CD14-positive monocyte (primary cell): ENCODE results near the gene PPP2R2D. TPM values are rescaled to one million over a fixed set of nuclear protein-coding genes. Genes with fewer than 3 reads are reported as not detected.

ENCODE experiments used
- DNase-seq, 3 donors: peaks; one replicate each; pipeline ENCODE4 v3.0.0-alpha.2; 2011 to 2022
- H2AFZ ChIP-seq: 2 replicates; pipeline ENCODE4 v1.6.0; 2012; ENCODE audit warnings: mild to moderate bottlenecking, low read depth, low read length, inconsistent platforms; ENCODE audit not compliant: insufficient read depth, poor library complexity, severe bottlenecking
- H3K27ac ChIP-seq, 2 donors: 1 replicate in 1 of 2; 2 replicates in 1 of 2; pipeline ENCODE4 v1.5.1; 2012 to 2013; ENCODE audit warnings: low read length in 2 of 2, control low read depth in 1 of 2, inconsistent platforms in 1 of 2, low read depth in 1 of 2, mild to moderate bottlenecking in 1 of 2
- H3K27me3 ChIP-seq, 2 donors: one replicate each; pipeline versions ENCODE4 v1.6.0 to v1.6.1; 2011 to 2013; ENCODE audit warnings: low read length in 2 of 2; ENCODE audit not compliant: control insufficient read depth in 2 of 2, insufficient read depth in 2 of 2
- H3K36me3 ChIP-seq, 2 donors: replicated peaks in 1 of 2; 1 replicate in 1 of 2; 2 replicates in 1 of 2; pipeline versions ENCODE4 v1.5.1 to v1.6.1; 2012 to 2013; ENCODE audit warnings: low read length in 2 of 2, control low read depth in 1 of 2, inconsistent platforms in 1 of 2, mild to moderate bottlenecking in 1 of 2; ENCODE audit not compliant: insufficient read depth in 2 of 2, control insufficient read depth in 1 of 2
- H3K4me1 ChIP-seq, 2 donors: 1 replicate in 1 of 2; 2 replicates in 1 of 2; pipeline versions ENCODE4 v1.5.1 to v1.6.1; 2012 to 2013; ENCODE audit warnings: low read length in 2 of 2, control low read depth in 1 of 2, inconsistent platforms in 1 of 2, mild to moderate bottlenecking in 1 of 2, moderate library complexity in 1 of 2; ENCODE audit not compliant: insufficient read depth in 2 of 2, control insufficient read depth in 1 of 2
- H3K4me2 ChIP-seq: replicated peaks from 2 replicates; pipeline ENCODE3; 2012; ENCODE audit warnings: low read length, moderate library complexity, mild to moderate bottlenecking; ENCODE audit not compliant: poor library complexity, severe bottlenecking; ENCODE audit errors: extremely low read depth
- H3K4me3 ChIP-seq, 3 experiments: fragments of 200-600 bp in 1 of 3; sonication (generic) in 1 of 3; replicated peaks in 1 of 3; 1 replicate in 2 of 3; 2 replicates in 1 of 3; pipeline ENCODE4 v1.5.1; 2011 to 2013; ENCODE audit warnings: low read length in 3 of 3, mild to moderate bottlenecking in 3 of 3, control low read depth in 2 of 3, low read depth in 2 of 3, inconsistent platforms in 1 of 3, moderate library complexity in 1 of 3
- H3K79me2 ChIP-seq: 2 replicates; pipeline ENCODE4 v1.6.0; 2012; ENCODE audit warnings: mild to moderate bottlenecking, control low read depth, inconsistent platforms, low read length, moderate library complexity; ENCODE audit not compliant: insufficient read depth
- H3K9ac ChIP-seq: 2 replicates; pipeline ENCODE4 v1.6.0; 2017; ENCODE audit warnings: low read length, mild to moderate bottlenecking; ENCODE audit not compliant: insufficient read depth, poor library complexity, severe bottlenecking
- H3K9me3 ChIP-seq, 2 donors: replicated peaks in 1 of 2; 1 replicate in 1 of 2; 2 replicates in 1 of 2; pipeline versions ENCODE4 v1.5.1 to v1.6.1; 2012 to 2013; ENCODE audit warnings: low read length in 2 of 2, control low read depth in 1 of 2; ENCODE audit not compliant: control insufficient read depth in 1 of 2, insufficient read depth in 1 of 2
- H4K20me1 ChIP-seq: 2 replicates; pipeline ENCODE4 v1.6.0; 2012; ENCODE audit warnings: mild to moderate bottlenecking, low read length, control low read depth, moderate library complexity; ENCODE audit not compliant: insufficient read depth
- H3K27ac Mint-ChIP-seq, 7 donors: one replicate each; pipeline ENCODE4 v1.8.0; 2020; ENCODE audit warnings: mild to moderate bottlenecking in 7 of 7, mixed read lengths in 7 of 7, moderate library complexity in 6 of 7, inconsistent platforms in 2 of 7
- H3K27me3 Mint-ChIP-seq, 3 donors: one replicate each; pipeline ENCODE4 v1.8.0; 2021 to 2022; ENCODE audit warnings: low read depth in 3 of 3, mild to moderate bottlenecking in 3 of 3, mixed read lengths in 3 of 3, moderate library complexity in 3 of 3, inconsistent platforms in 1 of 3
- H3K36me3 Mint-ChIP-seq, 2 donors: one replicate each; pipeline ENCODE4 v1.8.0; 2020; ENCODE audit warnings: mixed read lengths in 2 of 2, inconsistent platforms in 1 of 2, mild to moderate bottlenecking in 1 of 2
- H3K4me1 Mint-ChIP-seq: one replicate; pipeline ENCODE4 v1.8.0; 2020; ENCODE audit warnings: mild to moderate bottlenecking, mixed read lengths
- H3K4me3 Mint-ChIP-seq, 2 donors: one replicate each; pipeline ENCODE4 v1.8.0; 2020; ENCODE audit warnings: mild to moderate bottlenecking in 2 of 2, mixed read lengths in 2 of 2, moderate library complexity in 1 of 2
- H3K9me3 Mint-ChIP-seq, 7 donors: one replicate each; pipeline ENCODE4 v1.8.0; 2020 to 2022; ENCODE audit warnings: mixed read lengths in 7 of 7, mild to moderate bottlenecking in 6 of 7, moderate library complexity in 6 of 7, inconsistent platforms in 2 of 7
- CTCF ChIP-seq: fragments of 200-600 bp; IDR thresholded peaks from one replicate; pipeline ENCODE4 v1.8.0; 2022; ENCODE audit warnings: antibody characterized with exemption, mild to moderate bottlenecking
- WGBS: methylation state at CpG from one replicate; pipeline ENCODE4 v1.1.5; 2013; ENCODE audit warnings: missing lambda C conversion rate; ENCODE audit not compliant: insufficient coverage; 5-methylcytosine and 5-hydroxymethylcytosine counted together
- intact Hi-C, 2 donors: fragments of 100-400 bp; cut with micrococcal nuclease; formaldehyde crosslinking; loops; one replicate each; pipeline versions ENCODE4 v1.15.0 to v1.15.1; 2023
- polyA plus RNA-seq, 3 donors: library from polyadenylated mRNA; depleted of rRNA in 1 of 3; unstranded in 2 of 3; stranded (reverse) in 1 of 3; fragments of 300-500 nt in 2 of 3; fragments of >200 nt in 1 of 3; fragmentation: Illumina TruSeq in 2 of 3; gene quantifications; 1 replicate in 2 of 3; 2 replicates in 1 of 3; pipeline ENCODE4 v1.2.3, GENCODE V29; 2012 to 2021

Gene PPP2R2D
- polyA plus RNA-seq, 3 donors, result 12.8 to 23.5 (median 12.9) TPM

- intact Hi-C loops, result no loop called here
- Histone ChIP-seq H3K4me1 (no peaks in the 10 kb centered on the region), H3K4me2 (no peak overlapping the region), H3K9me3 (no peaks in the 10 kb centered on the region), H3K9ac (no peak overlapping the region), H2AFZ (no peak overlapping the region), H3K27me3 (no peaks in the 10 kb centered on the region), H3K36me3 (no peaks in the 10 kb centered on the region), H3K27ac (no peak overlapping the region), H4K20me1 (no peaks in the 10 kb centered on the region), H3K79me2 (no peaks in the 10 kb centered on the region), H3K4me3 (no peak overlapping the region)
- Mint-ChIP-seq H3K4me3 (no peak overlapping the region), H3K36me3 (no peaks in the 10 kb centered on the region), H3K9me3 (peaks cover 0 to 6% (median 3%) of the 10 kb centered on the region in 7 donors), H3K27me3 (peaks cover 0 to 7% (median 2%) of the 10 kb centered on the region in 3 donors), H3K27ac (no peak overlapping the region), H3K4me1 (no peaks in the 10 kb centered on the region)
- TF ChIP-seq CTCF, result no peak
- 100% methylated on average over 7 of the region's 13 CpGs for WGBS
- DNase-seq, result no peak
Observed at GRCh38 chr10:131853610-131853964, 47.2 kb upstream of the PPP2R2D start.

DNA sequence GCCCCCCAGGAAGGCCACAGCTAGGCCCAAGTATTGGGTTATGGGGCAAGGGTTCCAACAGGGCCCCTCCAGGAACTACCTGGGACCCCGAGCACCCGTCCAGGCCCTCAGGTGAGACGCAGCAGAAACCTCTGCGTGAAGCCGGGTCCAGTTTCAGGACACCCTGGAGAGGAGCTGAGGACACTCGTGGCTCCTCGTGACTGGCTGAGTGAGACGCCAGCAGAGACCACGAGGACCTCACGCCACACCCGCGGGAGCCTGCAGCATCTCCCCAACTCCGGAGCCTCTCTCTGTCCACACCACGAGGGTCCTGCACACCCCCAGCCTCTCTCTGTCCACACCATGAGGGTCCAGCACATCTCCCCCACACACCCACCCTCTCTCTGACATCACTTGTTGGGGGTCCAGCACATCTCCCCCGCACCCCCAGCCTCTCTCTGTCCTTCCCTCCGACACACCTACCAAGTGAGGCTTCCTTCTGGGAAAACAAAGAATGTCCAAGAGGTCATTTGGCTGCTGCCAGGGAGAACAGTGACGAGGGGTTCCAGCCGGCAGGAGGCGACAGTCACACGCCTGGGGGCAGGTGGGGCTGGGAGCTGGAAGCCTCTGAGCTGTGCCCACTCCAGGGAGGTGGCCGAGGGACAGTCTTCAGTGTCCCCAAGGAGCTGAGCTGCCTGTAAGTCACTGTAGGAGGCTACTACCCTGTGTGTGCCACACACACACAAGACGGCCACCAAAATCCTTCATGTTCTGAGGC is 46.1 kb upstream of the PPP2R2D start:
- Mint-ChIP-seq H3K27ac (no peak overlapping the region), H3K4me1 (no peaks in the 10 kb centered on the region), H3K36me3 (no peaks in the 10 kb centered on the region), H3K4me3 (no peak overlapping the region), H3K27me3 (peaks cover 2 to 7% (median 2%) of the 10 kb centered on the region in 3 donors), H3K9me3 (peaks cover 0 to 6% (median 3%) of the 10 kb centered on the region in 7 donors)
- Histone ChIP-seq H3K4me2 (no peak overlapping the region), H4K20me1 (no peaks in the 10 kb centered on the region), H3K36me3 (no peaks in the 10 kb centered on the region), H3K27me3 (no peaks in the 10 kb centered on the region), H3K4me3 (no peak overlapping the region), H3K9ac (no peak overlapping the region), H3K79me2 (no peaks in the 10 kb centered on the region), H3K27ac (no peak overlapping the region), H3K4me1 (no peaks in the 10 kb centered on the region), H2AFZ (no peak overlapping the region), H3K9me3 (no peaks in the 10 kb centered on the region)
- WGBS, result 85% methylated on average over 21 of the region's 22 CpGs
- intact Hi-C loops, result no loop called here
- TF ChIP-seq CTCF, result no peak
- no peak for DNase-seq
